ENCODE results near the gene SLC6A1.

DNA sequence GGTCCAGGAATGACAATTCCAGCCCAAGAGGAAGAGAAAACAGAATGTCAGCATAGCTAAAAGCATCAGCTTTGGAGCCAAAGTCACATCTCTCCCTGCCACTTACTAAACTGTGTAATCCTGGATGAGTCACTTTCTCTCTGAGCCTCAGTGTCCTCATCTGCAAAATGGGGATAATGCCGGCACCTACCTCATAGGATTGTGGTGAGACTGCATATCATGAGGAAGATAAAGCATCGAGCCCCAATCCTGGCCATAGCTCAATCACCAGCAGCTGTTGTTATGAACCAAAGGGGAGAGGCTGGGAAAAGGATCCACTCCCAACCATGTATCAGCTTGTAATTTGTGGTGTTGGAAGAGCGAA is 9.1 kb downstream of the SLC6A1 start:
- TF ChIP-seq, protein P1, sequence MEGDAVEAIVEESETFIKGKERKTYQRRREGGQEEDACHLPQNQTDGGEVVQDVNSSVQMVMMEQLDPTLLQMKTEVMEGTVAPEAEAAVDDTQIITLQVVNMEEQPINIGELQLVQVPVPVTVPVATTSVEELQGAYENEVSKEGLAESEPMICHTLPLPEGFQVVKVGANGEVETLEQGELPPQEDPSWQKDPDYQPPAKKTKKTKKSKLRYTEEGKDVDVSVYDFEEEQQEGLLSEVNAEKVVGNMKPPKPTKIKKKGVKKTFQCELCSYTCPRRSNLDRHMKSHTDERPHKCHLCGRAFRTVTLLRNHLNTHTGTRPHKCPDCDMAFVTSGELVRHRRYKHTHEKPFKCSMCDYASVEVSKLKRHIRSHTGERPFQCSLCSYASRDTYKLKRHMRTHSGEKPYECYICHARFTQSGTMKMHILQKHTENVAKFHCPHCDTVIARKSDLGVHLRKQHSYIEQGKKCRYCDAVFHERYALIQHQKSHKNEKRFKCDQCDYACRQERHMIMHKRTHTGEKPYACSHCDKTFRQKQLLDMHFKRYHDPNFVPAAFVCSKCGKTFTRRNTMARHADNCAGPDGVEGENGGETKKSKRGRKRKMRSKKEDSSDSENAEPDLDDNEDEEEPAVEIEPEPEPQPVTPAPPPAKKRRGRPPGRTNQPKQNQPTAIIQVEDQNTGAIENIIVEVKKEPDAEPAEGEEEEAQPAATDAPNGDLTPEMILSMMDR (IDR thresholded peaks at IDR 0.05; ENCODE audit: insufficient read depth, low read length, poor library complexity, severe bottlenecking) = no peak
- TF ChIP-seq EZH2phosphoT487 (conservative IDR thresholded peaks at IDR 0.05; ENCODE audit: low read length) = no peak

Measured in SU-DHL-6 (cell line).